Stimulated activated CD4-positive, alpha-beta T cell treated with anti-CD3 and anti-CD28 coated beads, Interleukin-12 subunit alpha, Interleukin-12 subunit beta, amount 100 ng/mL, for 4 hours (primary cell): ENCODE measurements around the gene RASAL1.

Experiments
- DNase-seq: peaks from one replicate; pipeline ENCODE4 v3.0.0-alpha.2; 2020

The RASAL1 gene

DNA sequence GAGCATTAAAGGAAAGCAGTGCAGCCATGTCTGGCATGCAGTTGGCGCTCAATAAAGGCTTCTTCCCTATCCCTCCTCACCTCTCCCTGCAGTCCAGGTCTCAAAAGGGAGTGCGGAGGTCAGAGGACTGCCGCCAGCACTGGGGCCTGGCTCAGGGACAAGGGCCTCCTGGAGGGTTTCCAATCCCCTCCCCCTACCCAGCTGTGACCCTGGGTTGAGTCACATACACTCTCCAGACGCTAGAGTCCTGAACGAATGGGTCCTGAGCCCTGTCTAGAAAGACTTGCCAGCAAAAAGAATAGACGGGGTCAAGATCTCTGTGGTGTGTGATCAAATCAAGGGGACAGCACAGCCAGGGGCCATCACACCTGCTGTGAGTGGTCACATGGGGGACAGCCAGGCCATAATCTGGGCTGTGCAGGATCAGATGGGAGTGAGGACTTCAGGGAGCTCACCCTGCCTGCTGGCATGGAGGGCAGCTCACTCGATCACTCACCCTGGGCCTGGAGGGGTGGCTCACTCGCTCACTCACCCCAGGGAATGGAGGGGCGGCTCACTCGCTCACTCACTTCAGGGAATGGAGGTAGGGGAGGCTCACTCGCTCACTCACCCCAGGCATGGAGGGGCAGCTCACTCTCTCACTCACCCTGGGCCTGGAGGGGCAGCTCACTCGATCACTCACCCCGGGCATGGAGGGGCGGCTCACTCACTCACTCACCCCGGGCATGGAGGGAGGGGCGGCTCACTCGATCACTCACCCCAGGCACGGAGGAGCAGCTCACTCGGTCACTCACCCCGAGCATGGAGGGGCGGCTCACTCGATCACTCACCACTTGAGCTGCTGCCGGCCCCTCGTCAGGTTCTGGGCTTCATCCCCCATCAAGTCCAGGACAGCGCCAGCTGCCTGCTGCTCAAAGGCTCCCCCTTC, 26.8 kb upstream of the RASAL1 start:
- no peak for DNase-seq

DNA sequence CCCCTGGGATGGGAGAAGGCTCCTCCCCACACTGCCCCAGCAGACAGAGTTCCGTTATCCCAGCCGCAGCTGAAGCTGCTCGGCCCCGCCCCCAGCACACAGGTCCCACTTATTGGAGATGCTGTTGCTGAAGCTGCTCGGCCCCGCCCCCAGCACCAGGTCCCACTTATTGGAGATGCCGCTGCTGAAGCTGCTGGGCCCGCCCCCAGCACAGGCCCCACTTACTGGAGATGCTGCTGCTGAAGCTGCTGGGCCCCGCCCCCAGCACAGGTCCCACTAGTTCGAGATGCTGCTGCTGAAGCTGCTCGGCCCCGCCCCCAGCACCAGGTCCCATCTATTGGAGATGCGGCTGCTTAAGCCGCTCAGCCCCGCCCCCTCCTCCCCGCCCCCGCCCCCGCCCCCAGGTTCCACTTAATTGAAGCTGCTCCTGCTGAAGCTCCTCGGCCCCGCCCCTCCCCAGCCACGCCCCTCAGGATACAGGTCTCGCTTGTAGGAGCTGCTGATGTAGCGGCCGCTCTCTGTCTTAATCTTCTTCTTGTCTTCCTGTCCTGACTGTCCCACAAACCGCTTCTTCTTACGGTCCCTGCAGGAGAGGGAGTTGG, 26.0 kb upstream of the RASAL1 start:
- DNase-seq: no peak

DNA sequence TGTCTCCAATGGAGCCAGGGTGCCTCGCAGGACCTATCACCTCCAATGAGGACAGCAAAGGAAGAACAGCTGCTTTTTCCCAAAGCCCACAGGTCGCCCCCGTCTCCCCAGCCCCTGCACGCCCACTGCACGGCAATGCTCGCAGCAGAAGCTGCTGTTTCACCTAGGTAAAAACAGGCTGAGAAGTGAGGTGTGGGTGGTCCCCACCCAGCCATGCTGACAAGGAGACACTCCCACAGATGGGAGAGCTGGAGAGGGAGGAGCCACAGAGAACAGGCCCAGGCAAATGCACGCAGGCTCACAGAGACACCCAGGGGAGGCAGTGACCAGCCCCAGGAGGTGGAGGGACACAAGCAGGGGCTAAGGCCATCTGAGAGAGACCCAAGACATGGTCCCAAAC, 24.4 kb upstream of the RASAL1 start:
- DNase-seq: no peak

DNA sequence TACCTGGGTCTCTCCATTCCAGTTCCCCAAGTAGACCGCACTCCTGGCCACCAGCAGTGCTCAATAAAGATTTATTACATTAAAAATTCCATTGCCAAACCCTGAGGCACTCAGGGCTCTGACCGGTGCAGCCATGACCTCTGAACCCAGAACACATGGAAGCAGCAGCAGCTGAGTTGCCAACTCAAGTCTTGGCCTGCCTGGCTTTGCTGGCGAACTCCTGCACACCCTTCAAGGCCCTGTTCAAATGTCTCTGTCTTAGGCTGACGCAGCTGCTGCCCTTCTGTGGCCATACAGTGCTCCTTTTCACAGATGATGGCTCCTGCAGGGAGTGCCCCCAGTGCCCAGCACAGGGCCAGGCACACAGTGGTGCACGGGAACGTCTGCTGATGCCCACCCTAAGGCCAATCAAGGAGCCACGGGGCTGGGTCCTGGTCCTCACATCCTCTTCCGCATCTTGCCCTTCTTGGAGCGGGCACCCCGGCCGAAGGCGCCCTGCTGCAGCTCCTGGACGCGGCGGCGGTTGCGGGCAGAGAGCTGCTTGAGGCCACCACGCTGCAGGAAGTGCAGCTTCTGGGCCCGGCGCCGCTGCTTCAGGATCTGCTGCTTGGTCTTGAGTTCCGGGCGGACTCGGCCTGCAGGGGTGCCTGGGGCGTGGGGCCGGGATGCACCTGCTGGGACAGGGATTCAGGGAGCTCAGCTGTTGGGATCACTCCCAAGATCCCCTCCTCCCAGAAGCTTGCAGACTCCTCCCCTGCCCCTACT, 23.1 kb upstream of the RASAL1 start:
- no peak for DNase-seq

DNA sequence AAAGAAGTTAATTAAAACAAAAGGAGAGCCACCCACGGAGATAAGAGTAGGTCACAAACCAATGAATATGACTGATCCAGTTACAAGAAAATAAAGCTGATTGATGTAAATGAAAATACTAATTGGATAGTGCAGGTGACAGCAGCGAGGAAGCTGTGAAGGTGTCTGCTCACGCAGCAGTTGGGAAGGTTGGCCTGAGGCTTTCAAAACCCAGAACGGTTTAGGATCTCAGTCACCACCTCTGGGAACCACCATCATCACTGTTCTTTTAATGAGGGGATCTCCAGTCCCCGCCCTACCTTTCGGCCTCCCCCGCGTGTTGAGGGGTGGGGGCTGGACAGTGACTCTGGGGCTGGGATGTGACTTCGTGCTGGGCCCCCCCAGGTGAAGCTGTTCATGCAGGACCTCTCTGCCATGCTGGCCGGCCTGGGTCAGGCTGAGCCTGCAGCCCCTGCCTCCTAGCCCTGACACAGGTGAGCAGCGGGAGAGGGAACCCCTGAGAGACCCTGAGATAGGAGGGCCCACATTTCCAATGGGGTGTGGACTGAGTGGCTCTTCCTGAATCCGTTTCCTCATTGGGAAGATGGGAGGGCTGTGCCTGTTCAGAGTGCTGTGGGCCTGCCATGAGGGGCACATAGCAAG, 21.8 kb upstream of the RASAL1 start:
- DNase-seq: no peak

DNA sequence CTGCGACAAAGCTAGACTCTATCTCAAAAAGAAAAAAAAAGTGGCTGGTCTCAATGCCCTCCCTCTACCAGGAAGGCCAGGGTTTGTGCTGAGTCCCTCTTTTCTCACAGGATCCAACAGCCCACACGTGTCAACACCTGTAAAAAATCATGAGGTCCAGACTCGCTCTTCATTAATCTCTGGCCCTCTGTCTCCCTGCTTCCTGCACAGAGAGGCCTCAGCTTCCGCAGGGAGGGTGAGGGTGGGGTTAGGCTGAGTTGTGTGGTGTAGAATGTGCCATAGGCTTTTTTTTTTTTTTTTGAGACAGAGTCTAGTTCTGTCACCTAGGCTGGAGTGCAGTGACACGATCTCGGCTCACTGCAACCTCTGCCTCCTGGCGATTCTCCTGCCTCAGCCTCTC, 20.1 kb upstream of the RASAL1 start:
- DNase-seq: no peak

DNA sequence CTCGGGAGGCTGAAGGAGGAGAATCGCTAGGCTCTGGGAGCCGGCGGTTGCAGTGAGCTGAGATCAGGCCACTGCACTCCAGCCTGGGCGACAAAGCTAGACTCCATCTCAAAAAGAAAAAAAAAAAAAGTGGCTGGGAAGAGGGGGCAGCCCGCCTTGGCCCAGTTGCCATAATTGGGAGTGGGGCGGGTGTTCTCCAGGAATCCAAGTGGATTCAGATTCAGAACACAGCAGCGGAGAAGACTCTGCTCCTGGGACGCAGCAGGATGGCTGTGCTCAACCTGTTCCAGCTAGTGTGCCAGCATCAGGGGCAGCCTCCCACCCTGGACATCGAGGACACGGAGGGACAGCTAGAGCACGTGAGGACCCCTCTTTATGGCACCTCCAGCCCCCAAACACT, 19.5 kb upstream of the RASAL1 start:
- DNase-seq: no peak

DNA sequence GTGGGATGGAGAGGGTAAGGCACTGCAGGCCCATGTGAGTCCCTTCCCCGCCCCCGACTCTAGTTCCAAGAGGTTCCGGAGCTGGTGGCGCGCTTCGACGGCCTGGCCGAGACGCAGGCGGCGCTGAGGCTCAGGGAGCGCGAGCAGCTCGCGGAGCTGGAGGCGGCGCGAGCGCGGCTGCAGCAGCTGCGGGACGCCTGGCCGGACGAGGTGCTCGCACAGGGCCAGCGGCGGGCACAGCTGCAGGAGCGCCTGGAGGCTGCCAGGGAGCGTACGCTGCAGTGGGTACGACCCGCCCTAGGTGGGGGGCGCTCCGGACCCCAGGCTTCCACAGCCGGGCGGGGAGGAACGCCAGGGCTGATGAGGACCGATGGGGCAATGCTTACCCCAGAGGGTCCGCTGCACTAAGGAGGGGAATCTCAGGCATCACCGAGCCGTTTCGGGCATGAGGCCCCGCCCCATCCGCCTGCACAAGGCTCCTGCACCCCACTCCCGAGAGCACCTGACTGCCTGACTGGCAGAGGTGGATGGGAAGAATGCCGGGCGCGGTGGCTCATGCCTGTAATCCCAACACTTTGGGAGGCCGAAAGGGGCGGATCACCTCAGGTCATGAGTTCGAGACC, 18.9 kb upstream of the RASAL1 start:
- no peak for DNase-seq

DNA sequence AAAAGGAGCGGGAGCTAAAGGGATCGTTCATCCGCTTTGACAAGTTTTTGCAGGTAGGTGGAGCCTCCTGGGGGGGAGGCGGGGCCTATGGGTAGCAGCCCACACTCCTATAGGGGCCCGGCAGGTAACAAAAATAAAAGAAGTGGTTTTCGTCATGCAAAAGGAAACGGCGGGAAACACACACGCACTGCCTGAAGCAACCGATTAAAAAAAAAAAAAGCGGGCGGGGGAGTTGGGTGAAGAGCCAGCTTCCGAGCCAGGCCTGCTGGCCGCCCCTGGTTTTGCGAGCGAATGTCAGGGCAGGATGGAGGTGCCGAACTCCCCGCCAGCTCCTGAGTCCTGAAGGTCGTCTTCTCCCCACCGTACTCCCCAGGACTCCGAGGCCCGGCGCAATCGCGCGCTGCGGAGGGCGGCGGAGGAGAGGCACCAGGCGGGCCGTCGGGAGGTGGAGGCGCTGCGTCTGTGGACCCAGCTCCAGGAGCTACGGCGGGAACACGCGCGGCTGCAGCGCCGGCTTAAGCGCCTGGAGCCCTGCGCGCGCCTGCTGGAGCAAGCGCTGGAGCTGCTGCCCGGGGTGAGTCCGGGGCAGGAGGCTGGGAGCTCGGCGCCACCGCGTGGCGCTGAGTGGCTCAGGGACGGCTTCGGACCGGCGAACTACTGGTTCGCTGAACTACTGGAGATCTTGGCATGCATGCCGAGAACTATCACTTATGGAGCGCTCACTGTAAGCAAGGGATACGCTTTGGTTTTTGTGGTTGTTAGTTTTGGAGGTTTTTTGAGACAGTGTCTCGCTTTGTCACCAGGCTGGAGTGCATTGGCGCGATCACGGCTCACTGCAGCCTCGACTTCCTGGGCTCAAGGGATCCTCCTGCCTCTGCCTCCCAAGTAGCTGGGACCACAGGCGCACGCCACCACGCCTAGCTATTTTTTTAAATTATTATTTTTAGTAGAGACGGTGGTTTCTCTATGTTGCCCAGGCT, 17.6 kb upstream of the RASAL1 start:
- peak; percentile 50 for DNase-seq

DNA sequence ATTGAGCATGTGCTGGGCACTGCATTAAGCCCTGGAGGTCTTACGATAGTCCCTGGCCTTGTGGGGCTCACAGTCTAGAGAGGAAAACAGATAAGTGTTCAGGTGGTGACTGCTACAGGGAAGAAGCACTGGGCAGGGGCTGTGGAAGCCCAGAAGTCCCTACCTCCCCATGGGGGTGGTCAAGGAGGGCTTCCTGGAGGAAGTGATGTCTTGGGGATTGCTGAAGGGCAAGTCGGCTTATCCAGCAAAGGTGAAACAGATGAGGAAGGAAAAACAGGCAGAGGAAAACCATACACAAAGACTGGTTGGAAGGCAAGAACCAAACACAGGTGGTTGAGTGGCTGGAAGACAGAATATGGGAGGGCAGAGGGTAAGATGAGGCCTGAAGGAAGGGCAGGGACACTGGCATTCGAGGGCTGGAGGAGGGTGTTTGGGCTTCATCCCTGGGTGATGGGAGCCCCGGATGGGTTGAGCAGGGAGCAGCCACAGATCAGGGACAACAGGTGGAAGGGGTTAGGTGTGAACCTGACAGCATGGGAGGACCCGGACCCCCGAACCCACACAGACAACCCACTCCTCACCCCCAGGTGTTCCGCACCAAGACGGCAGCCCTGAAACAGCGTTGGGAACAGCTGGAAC, 16.8 kb upstream of the RASAL1 start:
- DNase-seq: no peak

DNA sequence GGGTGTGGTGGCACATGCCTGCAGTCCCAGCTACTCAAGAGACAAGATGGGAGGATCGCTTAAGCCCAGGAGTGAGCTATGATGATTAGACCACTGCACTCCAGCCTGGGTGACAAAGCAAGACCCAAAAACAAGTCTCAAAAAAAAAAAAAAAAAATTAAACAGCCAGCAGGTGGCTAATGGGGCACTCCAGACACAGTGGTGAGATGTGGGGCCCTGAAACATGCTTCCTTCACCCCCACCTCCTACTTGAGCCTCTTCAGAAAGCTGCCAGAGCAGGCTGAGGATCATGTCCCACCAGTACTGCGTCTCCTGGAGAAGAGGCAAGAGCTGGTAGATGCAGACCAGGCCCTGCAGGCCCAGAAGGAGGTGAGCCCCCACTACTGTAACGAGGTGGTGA, 16.1 kb upstream of the RASAL1 start:
- no peak for DNase-seq

DNA sequence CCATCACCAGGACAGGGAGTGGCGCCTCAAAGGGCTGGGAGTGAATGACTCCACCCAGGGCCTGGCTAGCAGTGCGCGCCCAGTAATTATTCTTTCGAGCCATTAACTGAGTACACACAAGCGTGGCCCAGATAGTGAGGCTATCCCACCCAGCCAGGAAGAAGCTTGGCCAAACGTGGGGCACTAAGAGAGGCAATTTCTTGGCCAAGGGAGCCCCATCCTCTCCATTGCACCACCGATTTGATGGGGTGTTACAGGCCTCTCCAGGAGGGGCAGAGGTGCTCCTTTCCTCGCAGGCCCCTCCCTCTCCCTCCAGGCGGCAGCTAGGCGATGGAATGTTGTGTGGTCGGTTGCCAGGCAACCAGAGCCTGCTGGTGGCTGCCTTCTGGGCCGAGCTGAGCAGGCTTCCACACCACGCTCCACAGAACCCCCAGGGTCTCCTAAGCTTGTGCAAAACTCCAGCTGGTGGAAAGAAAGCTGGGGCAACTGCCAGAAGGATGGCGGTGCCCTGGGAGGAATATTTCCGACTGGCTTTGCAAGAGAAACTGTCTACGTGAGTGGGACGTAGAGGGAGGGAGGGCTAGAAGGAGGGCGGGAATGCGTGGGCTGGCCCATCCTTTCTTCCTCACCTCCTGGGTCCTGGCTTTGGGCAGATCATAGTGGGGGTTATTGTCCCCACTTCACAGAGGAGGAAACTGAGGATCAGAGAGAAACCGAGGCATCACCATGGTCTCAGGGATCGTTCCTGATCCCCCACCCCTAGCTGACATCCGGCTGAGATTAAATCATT, 14.0 kb upstream of the RASAL1 start, which contains the start of gene CFAP73:
Gene CFAP73 (plus strand): TSS at position 364 of the 790 bp plus-strand sequence. CDS start 134 bp downstream, at position 498.
- no peak for DNase-seq

DNA sequence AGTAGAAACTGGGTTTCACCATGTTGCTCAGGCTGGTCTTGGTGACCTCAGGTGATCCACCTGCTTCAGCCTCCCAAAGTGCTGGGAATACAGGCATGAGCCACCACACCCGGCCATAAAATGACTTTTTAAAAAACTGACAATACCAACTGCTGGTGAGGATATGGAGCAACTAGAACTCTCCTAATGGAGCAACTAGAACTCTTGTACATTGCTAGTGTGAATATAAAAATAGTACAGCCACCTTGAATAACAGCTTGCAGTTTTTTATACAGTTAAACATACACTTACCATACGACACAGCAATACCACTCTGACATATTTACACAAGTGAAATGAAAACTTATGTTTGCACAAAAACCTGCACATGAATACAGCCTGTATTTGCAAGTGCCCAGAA, 11.4 kb upstream of the RASAL1 start:
- DNase-seq: no peak

DNA sequence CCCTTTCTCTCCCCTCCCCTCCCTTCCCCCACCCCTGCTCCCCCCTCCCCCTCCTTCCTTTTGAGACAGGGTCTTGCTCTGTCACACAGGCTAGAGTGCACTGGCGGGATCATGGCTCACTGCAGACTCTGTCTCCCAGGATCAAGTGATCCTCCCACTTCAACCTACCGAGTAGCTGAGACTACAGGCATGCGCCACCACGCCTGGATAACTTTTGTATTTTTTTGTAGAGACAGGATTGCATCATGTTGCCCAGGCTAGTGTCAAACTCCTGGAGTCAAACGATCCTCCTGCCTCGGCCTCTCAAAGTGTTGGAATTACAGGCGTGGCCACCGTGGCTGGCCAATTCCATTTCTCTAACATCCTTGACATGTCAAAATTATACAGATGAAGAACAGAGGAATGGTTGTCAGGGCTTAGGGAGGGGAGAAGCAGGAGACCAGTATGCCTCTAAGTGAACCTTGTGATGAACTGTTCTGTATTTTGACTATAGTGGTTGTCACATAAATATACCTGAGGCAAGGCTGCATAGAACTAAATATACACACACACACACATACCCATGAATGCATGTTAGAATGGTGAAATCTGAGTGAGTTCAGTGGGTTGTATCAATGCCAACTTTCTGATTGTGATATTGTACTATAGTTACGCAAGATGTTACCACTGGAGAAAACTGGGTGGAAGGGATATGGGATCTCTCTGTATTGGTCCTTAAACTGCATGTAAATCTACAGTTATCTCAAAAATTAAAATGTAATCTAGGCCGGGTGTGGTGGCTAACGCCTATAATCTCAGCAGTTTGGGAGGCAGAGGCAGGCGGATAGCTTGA, 10.4 kb upstream of the RASAL1 start:
- DNase-seq: no peak

DNA sequence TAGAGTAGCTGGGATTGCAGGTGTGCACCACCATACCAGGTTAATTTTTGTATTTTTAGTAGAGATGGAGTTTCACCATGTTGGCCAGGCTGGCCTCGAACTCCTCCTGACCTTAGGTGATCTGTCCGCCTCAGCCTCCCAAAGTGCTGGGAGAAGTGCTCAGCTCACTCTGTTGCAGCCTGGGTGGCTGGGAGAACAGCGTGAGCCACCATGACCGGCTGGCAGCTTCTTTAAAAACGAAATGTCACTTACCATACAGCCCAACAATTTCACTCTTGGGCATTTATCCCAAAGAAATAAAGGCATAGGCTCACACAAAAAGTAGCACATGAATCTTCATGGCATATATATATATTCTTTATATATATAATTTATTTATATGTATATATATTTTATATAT, 9.2 kb upstream of the RASAL1 start:
- no peak for DNase-seq

DNA sequence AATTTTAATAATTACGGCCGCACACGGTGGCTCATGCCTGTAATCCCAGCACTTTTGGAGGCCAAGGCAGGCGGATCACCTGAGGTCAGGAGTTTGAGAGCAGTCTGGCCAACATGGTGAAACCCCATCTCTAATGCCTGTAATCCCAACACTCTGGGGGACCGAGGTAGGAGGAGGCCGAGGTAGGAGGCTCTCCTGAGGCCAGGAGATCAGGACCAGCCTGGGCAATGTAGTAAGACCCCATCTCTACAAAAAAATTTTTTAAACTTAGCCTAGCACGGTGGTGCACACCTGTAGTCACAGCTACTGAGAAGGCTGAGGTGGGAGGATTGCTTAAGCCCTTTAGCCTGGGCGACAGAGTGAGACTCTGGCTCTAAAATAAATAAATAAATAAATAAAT, 8.4 kb upstream of the RASAL1 start:
- DNase-seq: no peak

DNA sequence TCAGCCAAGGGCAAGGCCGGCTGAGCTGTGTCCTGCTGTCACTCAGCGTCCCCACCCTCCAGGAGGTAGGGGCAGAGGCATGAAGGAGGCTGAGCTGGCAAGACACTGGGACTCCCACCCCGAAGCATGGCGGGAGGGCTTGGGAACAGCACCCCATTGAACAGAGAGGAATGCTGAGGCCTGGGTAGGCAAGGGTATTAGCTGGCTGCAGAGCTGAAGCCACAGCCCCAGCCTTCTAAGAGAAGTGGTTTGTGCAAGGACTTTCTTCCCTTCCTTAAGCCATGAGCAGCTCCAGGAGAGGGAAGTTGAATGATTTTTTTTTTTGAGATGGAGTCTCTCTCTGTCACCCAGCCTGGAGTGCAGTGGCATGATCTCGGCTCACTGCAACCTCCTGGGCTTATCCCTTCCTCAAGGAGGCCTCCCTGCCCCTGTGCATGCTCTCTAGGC, 7.3 kb upstream of the RASAL1 start:
- DNase-seq: no peak

DNA sequence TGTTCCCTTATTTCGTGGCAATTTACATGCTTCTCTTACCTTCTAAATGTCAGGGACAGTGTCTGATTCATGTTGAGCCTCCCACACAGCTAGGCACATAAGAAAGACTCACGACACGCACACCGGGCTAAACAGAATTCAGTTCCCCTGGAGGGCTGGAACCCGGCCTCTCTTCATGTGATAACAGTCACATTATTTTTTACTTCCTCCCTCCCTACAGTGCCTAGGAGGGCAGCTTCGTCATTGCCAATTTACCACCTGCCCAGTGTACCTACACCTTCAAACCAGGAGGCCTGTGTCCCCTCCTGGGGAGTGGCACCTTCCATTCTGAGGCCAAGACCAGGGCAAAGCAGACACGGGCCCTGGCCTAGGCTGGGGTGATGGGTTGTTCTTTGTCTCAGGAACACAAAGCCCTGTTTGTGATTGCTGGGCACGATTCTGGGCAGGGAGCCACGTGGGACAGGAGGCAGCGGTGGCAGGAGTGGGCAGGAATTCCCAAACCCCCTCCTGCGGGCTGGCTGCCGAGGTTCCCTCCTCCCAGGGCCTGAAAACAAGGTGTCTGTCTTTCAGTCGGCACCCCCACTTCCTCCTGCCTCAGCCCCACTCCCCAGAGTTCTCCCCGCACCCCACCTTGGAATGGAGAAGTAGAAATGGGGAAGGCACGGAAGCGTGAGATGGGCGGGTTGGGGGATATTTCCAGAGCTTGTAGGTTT, 6.8 kb upstream of the RASAL1 start:
- no peak for DNase-seq
